IMR-90 (cell line): ENCODE measurements around the gene FEZ2. TPM values are rescaled to one million over a fixed set of nuclear protein-coding genes. Genes with fewer than 3 reads are reported as not detected.

Source experiments
- ATAC-seq: fragments of 200-7000 bp; cut with Tn5 transposase; 2 replicates; pipeline ENCODE4 v1.9.1; 2020; ENCODE audit warnings: low read depth, mild to moderate bottlenecking, moderate library complexity
- BruUV-seq: library from RNA; stranded (reverse); fragments of 400-500 nt; replicated peaks from 2 replicates; lab custom pipeline; 2021; lab: Mats Ljungman, UMichigan
- CTCF ChIA-PET: fragments of 300-600 bp; formaldehyde crosslinking; extraction: SDS; loops from one replicate; lab custom pipeline; 2021; ENCODE audit warnings: antibody characterized with exemption; lab: Yijun Ruan, JAX
- POLR2A ChIA-PET: fragments of 300-600 bp; sonication (Branson Sonifier 250); formaldehyde crosslinking; loops from one replicate; lab custom pipeline; 2022; ENCODE audit warnings: antibody characterized with exemption; ENCODE audit not compliant: unreplicated experiment; lab: Charles Lee
- DNase-seq: peaks from one replicate; pipeline ENCODE4 v3.0.0; 2013
- H2AFZ ChIP-seq: replicated peaks from 2 replicates; pipeline ENCODE3; 2013; ENCODE audit warnings: low read length, mild to moderate bottlenecking; ENCODE audit not compliant: poor library complexity
- H2AK5ac ChIP-seq: 2 replicates; pipeline ENCODE4 v1.6.1; 2013; ENCODE audit warnings: low read depth, low read length, inconsistent platforms
- H2AK9ac ChIP-seq: replicated peaks from 2 replicates; pipeline ENCODE3; 2013; ENCODE audit warnings: mild to moderate bottlenecking, low read depth, low read length, moderate library complexity; ENCODE audit not compliant: poor library complexity
- H2BK120ac ChIP-seq: 2 replicates; pipeline ENCODE4 v1.6.1; 2013; ENCODE audit warnings: low read depth, low read length, inconsistent platforms
- H2BK15ac ChIP-seq: 3 replicates; pipeline ENCODE4 v1.6.1; 2013; ENCODE audit warnings: low read depth, low read length, inconsistent platforms
- H2BK20ac ChIP-seq: 2 replicates; pipeline ENCODE4 v1.6.1; 2013; ENCODE audit warnings: low read depth, mild to moderate bottlenecking, inconsistent platforms, low read length, moderate library complexity
- H2BK5ac ChIP-seq: 2 replicates; pipeline ENCODE4 v1.6.1; 2013; ENCODE audit warnings: mild to moderate bottlenecking, low read depth, low read length, inconsistent platforms; ENCODE audit not compliant: poor library complexity, severe bottlenecking
- H3K14ac ChIP-seq: replicated peaks from 2 replicates; pipeline ENCODE4 v1.6.1; 2013; ENCODE audit warnings: low read depth, low read length, inconsistent platforms
- H3K18ac ChIP-seq: 2 replicates; pipeline ENCODE4 v1.6.1; 2013; ENCODE audit warnings: low read depth, low read length, control low read depth
- H3K23ac ChIP-seq: 2 replicates; pipeline ENCODE4 v1.6.1; 2013; ENCODE audit warnings: low read depth, low read length, inconsistent platforms
- H3K27ac ChIP-seq: 2 replicates; pipeline ENCODE4 v1.5.1; 2013; ENCODE audit warnings: mild to moderate bottlenecking, control low read depth, low read length; ENCODE audit not compliant: insufficient read depth
- H3K27me3 ChIP-seq: 2 replicates; pipeline ENCODE4 v1.6.1; 2013; ENCODE audit warnings: low read length; ENCODE audit not compliant: control insufficient read depth, insufficient read depth
- H3K36me3 ChIP-seq: 2 replicates; pipeline ENCODE4 v1.6.1; 2013; ENCODE audit warnings: low read length, mixed read lengths; ENCODE audit not compliant: control insufficient read depth, insufficient read depth
- H3K4ac ChIP-seq: 2 replicates; pipeline ENCODE4 v1.6.1; 2013; ENCODE audit warnings: low read depth, low read length, inconsistent platforms
- H3K4me1 ChIP-seq: 2 replicates; pipeline ENCODE4 v1.6.1; 2013; ENCODE audit warnings: low read length, mixed read lengths; ENCODE audit not compliant: control insufficient read depth, insufficient read depth
- H3K4me2 ChIP-seq: 2 replicates; pipeline ENCODE4 v1.6.1; 2013; ENCODE audit warnings: low read depth, mild to moderate bottlenecking, control low read depth, low read length, moderate library complexity
- H3K4me3 ChIP-seq: 2 replicates; pipeline ENCODE4 v1.5.1; 2013; ENCODE audit warnings: low read depth, mild to moderate bottlenecking, control low read depth, low read length, moderate library complexity; ENCODE audit not compliant: insufficient read depth
- H3K56ac ChIP-seq: 2 replicates; pipeline ENCODE4 v1.6.1; 2013; ENCODE audit warnings: low read length, inconsistent platforms; ENCODE audit not compliant: insufficient read depth; ENCODE audit errors: extremely low read depth
- H3K79me1 ChIP-seq, 2 experiments: 2 replicates each; pipeline ENCODE4 v1.6.1; 2013; ENCODE audit warnings: low read length in 2 of 2, inconsistent platforms in 1 of 2, low read depth in 1 of 2
- H3K9ac ChIP-seq: 2 replicates; pipeline ENCODE4 v1.6.1; 2013; ENCODE audit warnings: low read depth, low read length, control low read depth
- H3K9me1 ChIP-seq: 2 replicates; pipeline ENCODE4 v1.6.1; 2013; ENCODE audit warnings: low read length, inconsistent platforms; ENCODE audit not compliant: insufficient read depth
- H3K9me3 ChIP-seq: 2 replicates; pipeline ENCODE4 v1.6.1; 2013; ENCODE audit warnings: low read length; ENCODE audit not compliant: control insufficient read depth, insufficient read depth
- H4K20me1 ChIP-seq: 2 replicates; pipeline ENCODE4 v1.6.1; 2013; ENCODE audit warnings: low read length, inconsistent platforms; ENCODE audit not compliant: insufficient read depth
- H4K5ac ChIP-seq: 2 replicates; pipeline ENCODE4 v1.6.1; 2013; ENCODE audit warnings: mild to moderate bottlenecking, low read depth, low read length, control low read depth
- H4K8ac ChIP-seq, 2 experiments: 2 replicates each; pipeline ENCODE4 v1.6.1; 2013; ENCODE audit warnings: low read depth in 2 of 2, low read length in 2 of 2, control low read depth in 1 of 2, inconsistent platforms in 1 of 2
- H4K91ac ChIP-seq: 2 replicates; pipeline ENCODE4 v1.6.1; 2013; ENCODE audit warnings: low read depth, low read length, inconsistent platforms; ENCODE audit not compliant: insufficient read depth
- CEBPB ChIP-seq: IDR thresholded peaks from 2 replicates; pipeline ENCODE4 v1.6.1; 2012; ENCODE audit warnings: low read depth, low read length, improper control_type of control experiment
- CHD1 ChIP-seq: IDR thresholded peaks from 2 replicates; pipeline ENCODE4 v1.6.1; 2012; ENCODE audit warnings: low read depth, low read length, improper control_type of control experiment
- MAZ ChIP-seq: IDR thresholded peaks from 2 replicates; pipeline ENCODE4 v1.6.1; 2012; ENCODE audit warnings: low read depth, mild to moderate bottlenecking, low read length, improper control_type of control experiment, moderate library complexity, borderline replicate concordance
- MXI1 ChIP-seq: IDR thresholded peaks from 2 replicates; pipeline ENCODE4 v1.6.1; 2012; ENCODE audit warnings: low read depth, mild to moderate bottlenecking, low read length, moderate library complexity, borderline replicate concordance
- NFE2L2 ChIP-seq: fragments of 150-350 bp; IDR thresholded peaks from 2 replicates; pipeline ENCODE4 v1.6.1; 2016; ENCODE audit warnings: low read depth, mild to moderate bottlenecking, low read length
- RAD21 ChIP-seq: IDR thresholded peaks from 2 replicates; pipeline ENCODE4 v1.6.1; 2012; ENCODE audit warnings: low read length, improper control_type of control experiment
- WGBS, 2 experiments: methylation state at CpG; one replicate each; pipeline versions ENCODE4 v1.1.5 to v1.1.7; 2013; ENCODE audit warnings: missing lambda C conversion rate in 2 of 2; ENCODE audit not compliant: insufficient read length in 1 of 2; ENCODE audit errors: extremely low coverage in 2 of 2; 5-methylcytosine and 5-hydroxymethylcytosine counted together
- dilution Hi-C: fragments of 300-500 bp; cut with HindIII; formaldehyde crosslinking; loops from one replicate; pipeline ENCODE4 v1.14.3; 2018; ENCODE audit warnings: low sequenced_read_pairs; ENCODE audit not compliant: unreplicated experiment
- in situ Hi-C: fragments of 300-500 bp; cut with MboI; formaldehyde crosslinking; loops from 3 replicates; pipeline ENCODE4 v1.14.3; 2019; ENCODE audit warnings: low sequenced_read_pairs, inconsistent platforms, mixed read lengths
- intact Hi-C: fragments of 100-400 bp; cut with micrococcal nuclease; formaldehyde crosslinking; loops from 2 replicates; pipeline ENCODE4 v1.10.0; 2022
- polyA plus RNA-seq, 3 experiments: library from polyadenylated mRNA; depleted of rRNA; stranded (reverse); fragments of >200 nt; gene quantifications; 2 replicates each; pipeline ENCODE4 v1.2.3, GENCODE V29; 2012; ENCODE audit warnings: low replicate concordance in 1 of 3
- total RNA-seq: library from RNA; depleted of rRNA; stranded (reverse); fragments of >200 nt; gene quantifications from 2 replicates; pipeline ENCODE4 v1.2.3, GENCODE V29; 2012
- TF ChIP-seq, protein P1 (sequence below): fragments of 150-350 bp; IDR thresholded peaks from 2 replicates; pipeline ENCODE4 v1.6.1; 2017; ENCODE audit warnings: mild to moderate bottlenecking, antibody characterized with exemption, low read length, low read depth

Gene FEZ2
- total and polyA plus RNA-seq, 2 of the 4 experiments (the other 2 are of a cell fraction): 19.4 to 31.6 TPM

- TF ChIP-seq, protein P1, sequence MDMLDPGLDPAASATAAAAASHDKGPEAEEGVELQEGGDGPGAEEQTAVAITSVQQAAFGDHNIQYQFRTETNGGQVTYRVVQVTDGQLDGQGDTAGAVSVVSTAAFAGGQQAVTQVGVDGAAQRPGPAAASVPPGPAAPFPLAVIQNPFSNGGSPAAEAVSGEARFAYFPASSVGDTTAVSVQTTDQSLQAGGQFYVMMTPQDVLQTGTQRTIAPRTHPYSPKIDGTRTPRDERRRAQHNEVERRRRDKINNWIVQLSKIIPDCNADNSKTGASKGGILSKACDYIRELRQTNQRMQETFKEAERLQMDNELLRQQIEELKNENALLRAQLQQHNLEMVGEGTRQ: no peak
Observed at GRCh38 chr2:36596397-36596796, 1.6 kb downstream of the FEZ2 start (continued).

DNA sequence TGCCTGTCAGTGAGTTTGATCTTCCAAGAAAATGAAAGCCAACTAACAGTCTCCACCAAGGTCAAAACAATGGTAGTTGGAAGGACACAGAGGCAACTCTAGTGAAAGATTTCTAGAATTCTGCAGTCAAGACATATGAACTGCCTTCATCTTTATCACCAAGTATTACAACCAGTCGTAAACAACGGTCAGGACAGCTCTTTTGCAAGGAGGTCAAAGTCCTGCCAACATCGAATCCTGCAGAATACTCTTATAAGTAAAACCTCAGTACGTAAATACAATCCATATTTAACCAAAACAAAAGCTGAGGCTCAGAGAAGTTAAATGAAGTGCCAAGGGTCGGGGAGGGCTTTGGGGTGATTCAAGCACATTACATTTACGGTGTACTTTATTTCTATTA is 3.1 kb downstream of the FEZ2 start:
- Histone ChIP-seq H3K4me3 (no peak overlapping the region), H3K4me2 (peak overlapping the region; percentile 22; the same call in 1 of the 2 replicates), H2AK5ac (no peak overlapping the region), H3K36me3 (peaks cover 8% of the 10 kb centered on the region), H3K56ac (no peak overlapping the region), H3K9me1 (peaks cover 15% of the 10 kb centered on the region), H3K18ac (no peak overlapping the region), H4K91ac (no peak overlapping the region), H3K23ac (no peak overlapping the region), H3K27ac (no peak overlapping the region), H3K4ac (no peak overlapping the region), H4K20me1 (peaks cover 25% of the 10 kb centered on the region; the same call in 1 of the 2 replicates), H2BK15ac (no peak overlapping the region), H2AFZ (no peak overlapping the region), H3K79me1 (peaks cover 26 to 66% of the 10 kb centered on the region in 2 experiments), H4K8ac (no peak overlapping the region), H3K14ac (no peak overlapping the region), H2BK120ac (no peak overlapping the region), H3K9ac (no peak overlapping the region), H3K27me3 (no peaks in the 10 kb centered on the region), H4K5ac (no peak overlapping the region; the same call in 1 of the 2 replicates), H2BK5ac (no peak overlapping the region), H3K4me1 (peaks cover 9% of the 10 kb centered on the region), H2BK20ac (no peak overlapping the region), H3K9me3 (no peaks in the 10 kb centered on the region), H2AK9ac (no peak overlapping the region)
- intact Hi-C loops (no loop called here), in situ Hi-C loops (no loop called here), dilution Hi-C loops (no loop called here)
- WGBS, 2 experiments: no CpG with 5 or more reads among the region's 6 CpGs
- CTCF ChIA-PET: no interaction called here
- DNase-seq (no peak), ATAC-seq (no peak)
- BruUV-seq: no TSS peak
- POLR2A ChIA-PET: no interaction called here
- TF ChIP-seq RAD21 (no peak), MXI1 (no peak), MAZ (no peak), CHD1 (no peak), CEBPB (no peak), NFE2L2 (no peak)
- TF ChIP-seq, protein P1: no peak
